ENCODE data around the gene KIAA1217.

DNA sequence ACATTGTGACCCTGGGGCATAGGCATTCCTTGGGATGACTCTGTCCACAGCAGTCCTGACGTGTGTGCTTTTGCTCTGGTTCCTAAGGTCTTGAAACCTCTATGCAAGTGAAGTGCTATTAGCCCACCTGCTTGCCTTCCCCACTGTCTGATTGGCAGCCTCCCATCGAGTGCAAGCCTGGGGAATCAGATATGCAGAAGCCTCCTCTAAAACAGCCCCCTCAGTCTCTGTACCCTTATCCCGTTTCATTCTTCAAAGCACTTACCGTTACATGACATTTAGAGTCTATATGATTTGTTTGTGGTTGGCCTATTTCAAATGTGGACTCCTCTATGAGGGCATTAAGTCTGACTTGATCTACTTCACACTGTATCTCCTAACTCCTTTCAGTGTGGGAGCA lies 4.3 kb downstream of the KIAA1217 start:
- TF ChIP-seq, protein P1, sequence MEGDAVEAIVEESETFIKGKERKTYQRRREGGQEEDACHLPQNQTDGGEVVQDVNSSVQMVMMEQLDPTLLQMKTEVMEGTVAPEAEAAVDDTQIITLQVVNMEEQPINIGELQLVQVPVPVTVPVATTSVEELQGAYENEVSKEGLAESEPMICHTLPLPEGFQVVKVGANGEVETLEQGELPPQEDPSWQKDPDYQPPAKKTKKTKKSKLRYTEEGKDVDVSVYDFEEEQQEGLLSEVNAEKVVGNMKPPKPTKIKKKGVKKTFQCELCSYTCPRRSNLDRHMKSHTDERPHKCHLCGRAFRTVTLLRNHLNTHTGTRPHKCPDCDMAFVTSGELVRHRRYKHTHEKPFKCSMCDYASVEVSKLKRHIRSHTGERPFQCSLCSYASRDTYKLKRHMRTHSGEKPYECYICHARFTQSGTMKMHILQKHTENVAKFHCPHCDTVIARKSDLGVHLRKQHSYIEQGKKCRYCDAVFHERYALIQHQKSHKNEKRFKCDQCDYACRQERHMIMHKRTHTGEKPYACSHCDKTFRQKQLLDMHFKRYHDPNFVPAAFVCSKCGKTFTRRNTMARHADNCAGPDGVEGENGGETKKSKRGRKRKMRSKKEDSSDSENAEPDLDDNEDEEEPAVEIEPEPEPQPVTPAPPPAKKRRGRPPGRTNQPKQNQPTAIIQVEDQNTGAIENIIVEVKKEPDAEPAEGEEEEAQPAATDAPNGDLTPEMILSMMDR (IDR thresholded peaks at IDR 0.05 in 2 of 3, conservative IDR thresholded peaks at IDR 0.05 in 1 of 3; ENCODE audit: borderline replicate concordance in 1 of 3, insufficient read depth in 1 of 3, low read depth in 2 of 3, low read length in 2 of 3), result no peak
- TF ChIP-seq RAD21 (IDR thresholded peaks at IDR 0.05; ENCODE audit: low read depth) (no peak), POLR2AphosphoS5 (IDR thresholded peaks at IDR 0.05; ENCODE audit: low read depth, low read length) (no peak), ZFX (IDR thresholded peaks at IDR 0.05) (no peak), POLR2A (IDR thresholded peaks at IDR 0.05; ENCODE audit: borderline replicate concordance, extremely low read depth, insufficient read depth, insufficient read length) (no peak), ZNF274 (IDR thresholded peaks at IDR 0.05; ENCODE audit: low read depth, low read length) (no peak), SP1 (IDR thresholded peaks at IDR 0.05; ENCODE audit: low read depth) (no peak), TCF7L2 (IDR thresholded peaks at IDR 0.05; ENCODE audit: borderline replicate concordance, extremely low read depth, insufficient read depth, insufficient read length) (no peak), ELF1 (IDR thresholded peaks at IDR 0.05; ENCODE audit: borderline replicate concordance, low read depth) (no peak)
- TF ChIP-seq, protein P2, sequence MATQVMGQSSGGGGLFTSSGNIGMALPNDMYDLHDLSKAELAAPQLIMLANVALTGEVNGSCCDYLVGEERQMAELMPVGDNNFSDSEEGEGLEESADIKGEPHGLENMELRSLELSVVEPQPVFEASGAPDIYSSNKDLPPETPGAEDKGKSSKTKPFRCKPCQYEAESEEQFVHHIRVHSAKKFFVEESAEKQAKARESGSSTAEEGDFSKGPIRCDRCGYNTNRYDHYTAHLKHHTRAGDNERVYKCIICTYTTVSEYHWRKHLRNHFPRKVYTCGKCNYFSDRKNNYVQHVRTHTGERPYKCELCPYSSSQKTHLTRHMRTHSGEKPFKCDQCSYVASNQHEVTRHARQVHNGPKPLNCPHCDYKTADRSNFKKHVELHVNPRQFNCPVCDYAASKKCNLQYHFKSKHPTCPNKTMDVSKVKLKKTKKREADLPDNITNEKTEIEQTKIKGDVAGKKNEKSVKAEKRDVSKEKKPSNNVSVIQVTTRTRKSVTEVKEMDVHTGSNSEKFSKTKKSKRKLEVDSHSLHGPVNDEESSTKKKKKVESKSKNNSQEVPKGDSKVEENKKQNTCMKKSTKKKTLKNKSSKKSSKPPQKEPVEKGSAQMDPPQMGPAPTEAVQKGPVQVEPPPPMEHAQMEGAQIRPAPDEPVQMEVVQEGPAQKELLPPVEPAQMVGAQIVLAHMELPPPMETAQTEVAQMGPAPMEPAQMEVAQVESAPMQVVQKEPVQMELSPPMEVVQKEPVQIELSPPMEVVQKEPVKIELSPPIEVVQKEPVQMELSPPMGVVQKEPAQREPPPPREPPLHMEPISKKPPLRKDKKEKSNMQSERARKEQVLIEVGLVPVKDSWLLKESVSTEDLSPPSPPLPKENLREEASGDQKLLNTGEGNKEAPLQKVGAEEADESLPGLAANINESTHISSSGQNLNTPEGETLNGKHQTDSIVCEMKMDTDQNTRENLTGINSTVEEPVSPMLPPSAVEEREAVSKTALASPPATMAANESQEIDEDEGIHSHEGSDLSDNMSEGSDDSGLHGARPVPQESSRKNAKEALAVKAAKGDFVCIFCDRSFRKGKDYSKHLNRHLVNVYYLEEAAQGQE (IDR thresholded peaks at IDR 0.05; ENCODE audit: low read depth), result no peak
